HepG2 (cell line): ENCODE results near the gene FGFR3. TPM values are rescaled to one million over a fixed set of nuclear protein-coding genes. Genes with fewer than 3 reads are reported as not detected.

ENCODE experiments used
- BATF2 ChIP-seq: sonication (generic); formaldehyde crosslinking; IDR thresholded peaks from 2 replicates; pipeline ENCODE4 v1.8.0; 2022; ENCODE audit warnings: mild to moderate bottlenecking, missing genetic modification reagents, moderate library complexity
- BRF2 ChIP-seq: sonication (generic); formaldehyde crosslinking; IDR thresholded peaks from 2 replicates; pipeline ENCODE4 v1.8.1; 2022; ENCODE audit warnings: mild to moderate bottlenecking, missing genetic modification reagents
- CREBL2 ChIP-seq: sonication (generic); formaldehyde crosslinking; IDR thresholded peaks from 2 replicates; pipeline ENCODE4 v1.8.1; 2023; ENCODE audit warnings: missing genetic modification reagents, mild to moderate bottlenecking, borderline replicate concordance
- GATAD1 ChIP-seq: IDR thresholded peaks from 2 replicates; pipeline ENCODE4 v1.6.1; 2016; ENCODE audit warnings: missing genetic modification reagents, missing compliant biosample characterization
- HDAC6 ChIP-seq: fragments of 200-600 bp; sonication (generic); IDR thresholded peaks from 2 replicates; pipeline ENCODE4 v1.7.0; 2017; ENCODE audit warnings: mild to moderate bottlenecking, antibody characterized with exemption, low read length, low read depth
- HIVEP1 ChIP-seq: sonication (generic); formaldehyde crosslinking; IDR thresholded peaks from 2 replicates; pipeline ENCODE4 v1.4.0; 2020; ENCODE audit warnings: mild to moderate bottlenecking, missing genetic modification reagents
- KLF6 ChIP-seq: IDR thresholded peaks from 2 replicates; pipeline ENCODE4 v1.8.0; 2016; ENCODE audit warnings: missing biosample characterization, missing genetic modification reagents
- MAX ChIP-seq: IDR thresholded peaks from 2 replicates; pipeline ENCODE4 v1.6.1; 2012; ENCODE audit warnings: inconsistent platforms
- NR2F6 ChIP-seq, 2 experiments: IDR thresholded peaks; 2 replicates each; pipeline ENCODE4 v1.6.1; 2016; ENCODE audit warnings: antibody characterized with exemption in 1 of 2, mild to moderate bottlenecking in 1 of 2
- PTBP1 ChIP-seq: fragments of 200-400 bp; formaldehyde crosslinking; IDR thresholded peaks from 2 replicates; pipeline ENCODE4 v1.6.1; 2018; ENCODE audit warnings: low read length, low read depth; ENCODE audit not compliant: poor library complexity, severe bottlenecking
- STAT5B ChIP-seq: sonication (generic); formaldehyde crosslinking; IDR thresholded peaks from 2 replicates; pipeline ENCODE4 v1.4.0; 2020; ENCODE audit warnings: missing genetic modification reagents
- ZBTB34 ChIP-seq: sonication (generic); formaldehyde crosslinking; IDR thresholded peaks from 2 replicates; pipeline ENCODE4 v1.8.0; 2022; ENCODE audit warnings: mild to moderate bottlenecking, missing genetic modification reagents
- ZFP1 ChIP-seq: IDR thresholded peaks from 2 replicates; pipeline ENCODE4 v1.6.1; 2016
- ZFP82 ChIP-seq: sonication (generic); formaldehyde crosslinking; IDR thresholded peaks from 2 replicates; pipeline ENCODE4 v1.5.1; 2020; ENCODE audit warnings: mild to moderate bottlenecking, missing genetic modification reagents, borderline replicate concordance
- ZHX1 ChIP-seq: sonication (generic); formaldehyde crosslinking; IDR thresholded peaks from 2 replicates; pipeline ENCODE4 v1.8.1; 2022; ENCODE audit warnings: low read depth, mild to moderate bottlenecking, missing genetic modification reagents
- ZNF251 ChIP-seq: sonication (generic); formaldehyde crosslinking; IDR thresholded peaks from 2 replicates; pipeline ENCODE4 v1.9.0; 2021; ENCODE audit warnings: mild to moderate bottlenecking, missing genetic modification reagents
- ZNF280B ChIP-seq: sonication (generic); formaldehyde crosslinking; IDR thresholded peaks from 2 replicates; pipeline ENCODE4 v1.5.0; 2020; ENCODE audit warnings: missing genetic modification reagents, mild to moderate bottlenecking, borderline replicate concordance
- ZNF34 ChIP-seq: sonication (generic); formaldehyde crosslinking; IDR thresholded peaks from 2 replicates; pipeline ENCODE4 v1.4.0; 2020; ENCODE audit warnings: mild to moderate bottlenecking, missing genetic modification reagents, borderline replicate concordance
- ZNF549 ChIP-seq: sonication (generic); formaldehyde crosslinking; IDR thresholded peaks from 2 replicates; pipeline ENCODE4 v1.5.0; 2020; ENCODE audit warnings: missing genetic modification reagents
- ZNF652 ChIP-seq: IDR thresholded peaks from 2 replicates; pipeline ENCODE4 v1.6.1; 2016; ENCODE audit warnings: low read depth, borderline replicate concordance
- ZNF768 ChIP-seq: sonication (generic); formaldehyde crosslinking; IDR thresholded peaks from 2 replicates; pipeline ENCODE4 v1.4.0; 2020; ENCODE audit warnings: missing genetic modification reagents
- ZNF839 ChIP-seq: sonication (generic); formaldehyde crosslinking; IDR thresholded peaks from 2 replicates; pipeline ENCODE4 v1.4.0; 2020; ENCODE audit warnings: missing genetic modification reagents, mild to moderate bottlenecking, borderline replicate concordance
- ZNF878 ChIP-seq: sonication (generic); formaldehyde crosslinking; IDR thresholded peaks from 2 replicates; pipeline ENCODE4 v1.8.1; 2023; ENCODE audit warnings: mild to moderate bottlenecking, missing genetic modification reagents, moderate library complexity
- polyA plus RNA-seq, 8 experiments: library from polyadenylated mRNA; depleted of rRNA in 3 of 8; stranded (reverse) in 7 of 8; unstranded in 1 of 8; fragments of >200 nt; fragmentation: Illumina TruSeq in 4 of 8; extraction: Trizol in 4 of 8; gene quantifications; 2 replicates each; pipeline versions ENCODE4 v1.2.1 to v1.2.3, GENCODE V29; 2011 to 2016; ENCODE audit warnings: low read depth in 4 of 8, missing spikeins in 1 of 8, mixed read lengths in 1 of 8; ENCODE audit not compliant: insufficient read depth in 1 of 8
- total RNA-seq, 5 experiments: library from RNA; depleted of rRNA; stranded (reverse); fragments of >200 nt; fragmentation: Illumina TruSeq; extraction: Trizol; gene quantifications; 2 replicates each; pipeline ENCODE4 v1.2.3, GENCODE V29; 2016; ENCODE audit warnings: low read depth in 1 of 5

Gene FGFR3
- total and polyA plus RNA-seq, 2 of the 13 experiments (the other 11 are each of a cell fraction or from before 2014, with no cell fraction given) = 103 to 109 TPM

GRCh38 chr4:1802151-1802715 lies 9.1 kb downstream of the FGFR3 start (continued):
- TF ChIP-seq GATAD1 (no peak), PTBP1 (no peak), BRF2 (CRISPR knock-in tag) (peak; percentile 76), CREBL2 (CRISPR knock-in tag) (no peak), HIVEP1 (CRISPR knock-in tag) (peak; percentile 92; the same call in 1 of the 2 replicates), ZNF839 (CRISPR knock-in tag) (no peak), KLF6 (CRISPR knock-in tag) (no peak), STAT5B (CRISPR knock-in tag) (no peak), MAX (no peak), ZNF34 (CRISPR knock-in tag) (no peak; the same call in 1 of the 2 replicates), ZNF251 (no peak), ZNF768 (CRISPR knock-in tag) (peak; percentile 30; the same call in 1 of the 2 replicates), BATF2 (0 out of 2 replicates have a peak, but pooled peaks have one; percentile 37), NR2F6 (IDR thresholded peaks at IDR 0.05) (peak; percentile 76), NR2F6 (CRISPR knock-in tag; IDR thresholded peaks at IDR 0.05) (peak; percentile 79), ZFP1 (CRISPR knock-in tag) (no peak), HDAC6 (no peak), ZNF549 (CRISPR knock-in tag) (no peak), ZBTB34 (CRISPR knock-in tag) (peak; percentile 35; the same call in 1 of the 2 replicates), ZHX1 (CRISPR knock-in tag) (peak; percentile 79; the same call in 1 of the 2 replicates), ZFP82 (no peak), ZNF652 (CRISPR knock-in tag) (no peak), ZNF280B (no peak), ZNF878 (CRISPR knock-in tag) (no peak)
